Glutamatergic neuron (in vitro differentiated cells): ENCODE data around the gene ATP6V0A4. TPM values are rescaled to one million over a fixed set of nuclear protein-coding genes. Genes with fewer than 3 reads are reported as not detected.

ENCODE experiments used
- DNase-seq: peaks from one replicate; pipeline ENCODE4 v3.0.0; 2022
- H3K27ac Mint-ChIP-seq: one replicate; pipeline ENCODE4 v1.8.0; 2020; ENCODE audit warnings: mild to moderate bottlenecking, mixed read lengths, inconsistent platforms; ENCODE audit not compliant: unreplicated experiment
- H3K27me3 Mint-ChIP-seq: one replicate; pipeline ENCODE4 v1.8.0; 2020; ENCODE audit warnings: mild to moderate bottlenecking, moderate library complexity, mixed read lengths, inconsistent platforms; ENCODE audit not compliant: unreplicated experiment
- H3K36me3 Mint-ChIP-seq: one replicate; pipeline ENCODE4 v1.8.0; 2020; ENCODE audit warnings: mild to moderate bottlenecking, mixed read lengths, inconsistent platforms; ENCODE audit not compliant: unreplicated experiment
- H3K4me1 Mint-ChIP-seq: one replicate; pipeline ENCODE4 v1.8.0; 2020; ENCODE audit warnings: mild to moderate bottlenecking, low read depth, mixed read lengths, inconsistent platforms; ENCODE audit not compliant: unreplicated experiment
- H3K4me3 Mint-ChIP-seq: one replicate; pipeline ENCODE4 v1.8.0; 2020; ENCODE audit warnings: mild to moderate bottlenecking, mixed read lengths, inconsistent platforms; ENCODE audit not compliant: unreplicated experiment
- H3K9me3 Mint-ChIP-seq: one replicate; pipeline ENCODE4 v1.8.0; 2020; ENCODE audit warnings: mild to moderate bottlenecking, moderate library complexity, mixed read lengths, inconsistent platforms; ENCODE audit not compliant: unreplicated experiment
- total RNA-seq: library from RNA; stranded (reverse); fragmentation: NEBNext Ultra II Directional; extraction: Animal tissue kit (Norgen Biotek cat#: 25700); gene quantifications from one replicate; pipeline ENCODE4 v1.2.1, GENCODE V29; 2021; ENCODE audit not compliant: unreplicated experiment
- TF ChIP-seq, protein P1 (sequence below): fragments of 200-600 bp; sonication (generic); IDR thresholded peaks from one replicate; pipeline ENCODE4 v1.5.0; 2021; ENCODE audit not compliant: partially characterized antibody, unreplicated experiment

The ATP6V0A4 gene
- total RNA-seq, 1 donor from 2014 or later: not detected

DNA sequence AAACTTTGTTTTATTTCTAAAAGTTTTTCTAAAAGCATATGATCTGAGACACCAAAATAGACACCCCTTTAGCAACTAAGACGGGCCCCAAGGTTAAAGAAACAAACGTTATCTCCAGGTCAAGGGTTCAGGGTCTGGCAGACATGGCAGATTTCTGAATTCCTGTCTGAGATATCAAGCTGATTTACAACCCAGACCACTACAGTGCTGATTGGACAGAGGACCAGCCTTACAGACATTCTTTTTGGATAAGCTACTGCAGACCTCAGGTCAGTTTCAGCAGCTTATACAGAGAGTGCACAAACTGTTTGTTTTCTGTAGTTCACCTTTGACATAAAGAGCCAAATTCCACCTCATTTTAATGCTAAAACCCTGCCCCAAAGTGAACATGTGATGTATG lies 131.6 kb downstream of the ATP6V0A4 start:
- TF ChIP-seq, protein P1, sequence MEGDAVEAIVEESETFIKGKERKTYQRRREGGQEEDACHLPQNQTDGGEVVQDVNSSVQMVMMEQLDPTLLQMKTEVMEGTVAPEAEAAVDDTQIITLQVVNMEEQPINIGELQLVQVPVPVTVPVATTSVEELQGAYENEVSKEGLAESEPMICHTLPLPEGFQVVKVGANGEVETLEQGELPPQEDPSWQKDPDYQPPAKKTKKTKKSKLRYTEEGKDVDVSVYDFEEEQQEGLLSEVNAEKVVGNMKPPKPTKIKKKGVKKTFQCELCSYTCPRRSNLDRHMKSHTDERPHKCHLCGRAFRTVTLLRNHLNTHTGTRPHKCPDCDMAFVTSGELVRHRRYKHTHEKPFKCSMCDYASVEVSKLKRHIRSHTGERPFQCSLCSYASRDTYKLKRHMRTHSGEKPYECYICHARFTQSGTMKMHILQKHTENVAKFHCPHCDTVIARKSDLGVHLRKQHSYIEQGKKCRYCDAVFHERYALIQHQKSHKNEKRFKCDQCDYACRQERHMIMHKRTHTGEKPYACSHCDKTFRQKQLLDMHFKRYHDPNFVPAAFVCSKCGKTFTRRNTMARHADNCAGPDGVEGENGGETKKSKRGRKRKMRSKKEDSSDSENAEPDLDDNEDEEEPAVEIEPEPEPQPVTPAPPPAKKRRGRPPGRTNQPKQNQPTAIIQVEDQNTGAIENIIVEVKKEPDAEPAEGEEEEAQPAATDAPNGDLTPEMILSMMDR: no peak
- Mint-ChIP-seq H3K36me3 (no peaks in the 10 kb centered on the region), H3K27ac (no peak overlapping the region), H3K27me3 (peaks cover 2% of the 10 kb centered on the region), H3K9me3 (no peaks in the 10 kb centered on the region), H3K4me3 (no peak overlapping the region), H3K4me1 (no peaks in the 10 kb centered on the region)
- DNase-seq: no peak

DNA sequence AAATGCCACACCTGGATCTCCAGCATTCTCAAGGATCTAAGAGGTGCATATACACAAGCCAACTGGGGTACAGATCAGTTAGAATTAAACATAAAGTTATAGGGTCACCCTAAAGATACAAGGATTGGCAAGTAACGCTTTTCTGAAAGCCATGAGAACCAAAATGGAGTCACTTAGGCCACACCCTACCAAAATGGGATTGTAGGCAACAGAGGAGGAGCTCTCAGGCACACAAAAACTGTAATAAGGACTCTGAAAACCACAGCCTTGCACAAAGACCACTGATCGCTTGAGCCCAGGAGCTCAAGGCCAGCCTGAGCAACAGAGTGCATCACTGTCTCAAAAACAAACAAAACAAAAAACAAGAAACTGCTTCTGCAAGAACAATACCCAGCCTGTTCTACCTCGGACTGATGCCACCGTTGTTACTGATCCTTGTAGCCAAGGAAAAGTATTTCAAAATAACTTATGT lies 132.3 kb downstream of the ATP6V0A4 start:
- no peak for DNase-seq
- Mint-ChIP-seq H3K36me3 (no peaks in the 10 kb centered on the region), H3K4me3 (no peak overlapping the region), H3K4me1 (no peaks in the 10 kb centered on the region), H3K27ac (no peak overlapping the region), H3K9me3 (no peaks in the 10 kb centered on the region), H3K27me3 (peaks cover 2% of the 10 kb centered on the region)
- TF ChIP-seq, protein P1: no peak

DNA sequence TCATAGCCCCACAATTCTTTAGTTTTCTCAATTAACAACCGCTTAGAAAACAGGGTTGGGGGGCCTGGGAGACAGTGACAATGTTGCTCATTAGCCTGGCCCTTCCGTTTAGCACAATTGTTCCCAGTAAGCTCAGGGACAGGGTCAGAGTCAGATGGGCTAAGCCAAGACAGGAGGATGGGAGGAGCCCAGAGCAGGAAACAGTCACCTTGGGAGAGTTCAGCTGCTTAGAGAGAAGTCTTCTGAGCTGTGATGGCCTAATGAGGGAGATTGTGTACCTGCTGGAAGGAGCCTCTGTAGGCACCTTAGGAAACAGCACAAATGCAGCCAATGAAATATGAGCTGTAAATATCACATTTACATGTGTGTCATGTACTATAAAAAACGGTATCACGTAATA lies 132.7 kb downstream of the ATP6V0A4 start:
- DNase-seq: no peak
- Mint-ChIP-seq H3K9me3 (no peaks in the 10 kb centered on the region), H3K27ac (no peak overlapping the region), H3K27me3 (peaks cover 2% of the 10 kb centered on the region), H3K36me3 (no peaks in the 10 kb centered on the region), H3K4me3 (peak overlapping the region; percentile 83), H3K4me1 (no peaks in the 10 kb centered on the region)
- TF ChIP-seq, protein P1: no peak

DNA sequence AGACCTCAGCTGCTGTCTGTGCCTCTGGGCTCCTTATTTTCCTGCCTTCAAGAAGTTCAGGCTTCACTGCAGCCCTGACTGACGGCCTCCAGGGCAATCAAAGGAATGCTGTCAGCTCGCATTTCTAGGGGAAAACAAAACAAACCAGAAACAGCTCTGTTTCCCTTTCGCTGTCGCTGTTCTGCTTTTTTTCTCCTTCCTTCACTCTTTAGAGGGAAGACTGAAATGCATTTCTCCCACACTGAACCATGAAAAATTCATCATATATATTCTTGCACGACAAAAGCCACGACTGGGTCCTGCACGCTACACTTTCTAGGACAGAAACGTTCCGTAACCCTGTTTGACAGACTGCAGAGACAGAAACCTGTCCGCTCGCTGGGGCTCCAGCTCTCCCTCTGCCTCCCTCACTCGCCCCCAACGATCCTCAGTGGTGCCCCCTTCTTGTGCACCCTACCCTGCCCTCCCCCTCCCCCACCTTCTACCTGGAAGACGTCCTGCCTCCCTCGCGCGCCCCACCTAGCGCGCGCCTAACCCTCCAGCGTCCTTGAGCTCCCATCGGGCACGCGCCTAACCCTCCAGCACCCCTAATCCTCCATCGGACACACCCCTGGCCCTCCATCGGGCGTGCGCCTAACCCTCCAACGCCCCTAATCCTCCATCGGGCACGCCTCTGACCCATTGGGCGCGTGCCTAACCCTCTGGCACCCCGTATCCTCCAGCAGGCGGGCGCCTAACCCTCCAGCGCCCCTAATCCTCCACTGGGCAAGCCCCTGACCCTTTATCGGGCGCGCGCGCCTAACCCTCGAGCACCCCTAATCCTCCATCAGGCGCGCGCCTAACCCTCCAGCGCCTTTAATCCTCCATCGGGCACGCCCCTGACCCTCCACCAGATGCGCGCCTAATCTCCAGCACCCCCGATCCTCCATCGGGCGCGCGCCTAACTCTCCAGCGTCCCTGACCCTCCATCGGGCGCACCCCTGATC lies 134.0 kb downstream of the ATP6V0A4 start:
- H3K4me3 Mint-ChIP-seq: peak overlapping the region; percentile 94
- H3K9me3 Mint-ChIP-seq: no peaks in the 10 kb centered on the region
- peak; percentile 32 for DNase-seq
- no peaks in the 10 kb centered on the region for H3K4me1 Mint-ChIP-seq
- H3K27ac Mint-ChIP-seq: no peak overlapping the region
- H3K36me3 Mint-ChIP-seq: no peaks in the 10 kb centered on the region
- TF ChIP-seq, protein P1: no peak
- H3K27me3 Mint-ChIP-seq: peaks cover 2% of the 10 kb centered on the region

DNA sequence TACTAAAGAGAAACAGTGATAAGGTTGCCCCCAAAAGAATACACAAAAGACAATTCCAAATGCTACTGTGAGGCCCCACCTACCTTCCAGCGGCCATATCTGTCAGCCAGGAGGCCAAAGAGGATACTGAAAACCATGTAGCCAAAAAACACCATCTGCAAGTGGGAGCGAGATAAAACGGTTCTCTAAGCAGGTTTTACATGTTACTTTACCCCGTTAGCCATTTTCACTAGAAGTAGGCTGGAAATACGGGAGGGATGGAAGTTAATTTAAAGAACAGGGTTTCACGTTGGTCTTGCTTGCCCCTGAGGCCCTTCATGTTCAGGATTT lies 135.0 kb downstream of the ATP6V0A4 start:
- TF ChIP-seq, protein P1: no peak
- Mint-ChIP-seq H3K27ac (no peak overlapping the region), H3K4me3 (no peak overlapping the region), H3K27me3 (peaks cover 2% of the 10 kb centered on the region), H3K9me3 (no peaks in the 10 kb centered on the region), H3K36me3 (no peaks in the 10 kb centered on the region), H3K4me1 (no peaks in the 10 kb centered on the region)
- no peak for DNase-seq
